GM21737 (cell line): ENCODE data around the gene EXOC5.

Experiments
- ATAC-seq: cut with Tn5 transposase; IDR thresholded peaks from one replicate; pipeline ENCODE4 v1.9.1; 2021; ENCODE audit warnings: mild to moderate bottlenecking, moderate library complexity; ENCODE audit not compliant: unreplicated experiment

The EXOC5 gene

GRCh38 chr14:57268161-57269069 is at the start of gene EXOC5, which contains the start of gene AP5M1:
TSS of gene EXOC5 (minus strand) at chr14:57268905. CDS start at chr14:57268648, 257 bp downstream.
TSS of gene AP5M1 (plus strand) at chr14:57268971. CDS start at chr14:57269315, 344 bp downstream.
- peak; percentile 88 for ATAC-seq

- no peak for ATAC-seq
These were observed 48.6 kb upstream of the EXOC5 start for GRCh38 chr14:57317248-57317833.

GRCh38 chr14:57314396-57315089 is 45.8 kb upstream of the EXOC5 start:
- no peak for ATAC-seq

GRCh38 chr14:57302883-57303282 is 34.2 kb upstream of the EXOC5 start:
- no peak for ATAC-seq

GRCh38 chr14:57299511-57299910 is 30.8 kb upstream of the EXOC5 start:
- ATAC-seq, result no peak

- ATAC-seq, result no peak
These were observed 29.1 kb upstream of the EXOC5 start for GRCh38 chr14:57297852-57298251.

GRCh38 chr14:57295239-57295638 is 26.5 kb upstream of the EXOC5 start:
- ATAC-seq, result no peak

- ATAC-seq, result no peak
These were observed 25.4 kb upstream of the EXOC5 start for GRCh38 chr14:57293866-57294837.

GRCh38 chr14:57291692-57292647 is 23.3 kb upstream of the EXOC5 start:
- ATAC-seq, result no peak

GRCh38 chr14:57290751-57291150 is 22.0 kb upstream of the EXOC5 start:
- ATAC-seq, result no peak

- ATAC-seq, result no peak
These were observed 19.0 kb upstream of the EXOC5 start for GRCh38 chr14:57287745-57288144.

- ATAC-seq, result no peak
These were observed 8.4 kb upstream of the EXOC5 start for GRCh38 chr14:57277062-57277461.

GRCh38 chr14:57275023-57275664 is 6.4 kb upstream of the EXOC5 start:
- no peak for ATAC-seq

GRCh38 chr14:57274551-57274950 is 5.8 kb upstream of the EXOC5 start:
- no peak for ATAC-seq

- no peak for ATAC-seq
These were observed 4.5 kb upstream of the EXOC5 start for GRCh38 chr14:57273236-57273635.

- no peak for ATAC-seq
These were observed 2.6 kb downstream of the EXOC5 start for GRCh38 chr14:57266065-57266464.

GRCh38 chr14:57262117-57262516 is 6.6 kb downstream of the EXOC5 start:
- no peak for ATAC-seq

GRCh38 chr14:57261604-57262003 is 7.1 kb downstream of the EXOC5 start:
- no peak for ATAC-seq

GRCh38 chr14:57259672-57260071 is 9.0 kb downstream of the EXOC5 start:
- no peak for ATAC-seq
